Neural progenitor cell (in vitro differentiated cells): Measurements from ENCODE around the gene SLC2A14. TPM values are rescaled to one million over a fixed set of nuclear protein-coding genes. Genes with fewer than 3 reads are reported as not detected.
"Not testable (repeated sequence)": the region's sequence is repeated elsewhere in the genome, so short reads cannot be mapped to it uniquely, and the experiment has no call there.

Experiments
- DNase-seq: peaks from one replicate; pipeline ENCODE4 v3.0.0-alpha.2; 2016; ENCODE audit warnings: low spot score
- H2AFZ ChIP-seq: fragments of 200-600 bp; sonication (generic); replicated peaks from 2 replicates; pipeline ENCODE4 v1.6.1; 2016; ENCODE audit warnings: antibody characterized with exemption
- H3F3A ChIP-seq: fragments of 200-600 bp; sonication (generic); 2 replicates; pipeline ENCODE4 v1.6.1; 2016; ENCODE audit warnings: antibody characterized with exemption, low read depth
- H3K27ac ChIP-seq: fragments of 200-600 bp; sonication (generic); 2 replicates; pipeline ENCODE4 v1.5.1; 2016; ENCODE audit warnings: mild to moderate bottlenecking
- H3K27me3 ChIP-seq: fragments of 200-600 bp; sonication (generic); 2 replicates; pipeline ENCODE4 v1.6.1; 2016; ENCODE audit warnings: mild to moderate bottlenecking, moderate library complexity
- H3K36me3 ChIP-seq: fragments of 200-600 bp; sonication (generic); 2 replicates; pipeline ENCODE4 v1.5.1; 2016
- H3K4me1 ChIP-seq: fragments of 200-600 bp; sonication (generic); 2 replicates; pipeline ENCODE4 v1.6.1; 2016; ENCODE audit warnings: mixed run types
- H3K4me2 ChIP-seq: fragments of 200-600 bp; sonication (generic); 2 replicates; pipeline ENCODE4 v1.6.1; 2016
- H3K4me3 ChIP-seq: fragments of 200-600 bp; sonication (generic); 2 replicates; pipeline ENCODE4 v1.5.1; 2016
- H3K79me2 ChIP-seq: fragments of 200-600 bp; sonication (generic); 2 replicates; pipeline ENCODE4 v1.6.1; 2016; ENCODE audit warnings: low read depth
- H3K9ac ChIP-seq: fragments of 200-600 bp; sonication (generic); 2 replicates; pipeline ENCODE4 v1.6.1; 2016
- H3K9me3 ChIP-seq: fragments of 200-600 bp; sonication (generic); 2 replicates; pipeline ENCODE4 v1.5.1; 2016; ENCODE audit warnings: low read depth
- H4K20me1 ChIP-seq: fragments of 200-600 bp; sonication (generic); 2 replicates; pipeline ENCODE4 v1.6.1; 2016; ENCODE audit warnings: low read depth
- H3K27ac Mint-ChIP-seq: 3 replicates; pipeline ENCODE4 v1.8.0; 2021; ENCODE audit warnings: mixed read lengths
- H3K27me3 Mint-ChIP-seq: 2 replicates; pipeline ENCODE4 v1.8.0; 2022; ENCODE audit warnings: low read depth, mild to moderate bottlenecking, inconsistent platforms, moderate library complexity, mixed read lengths; ENCODE audit not compliant: insufficient read depth
- H3K36me3 Mint-ChIP-seq: 3 replicates; pipeline ENCODE4 v1.8.0; 2021; ENCODE audit warnings: mixed read lengths
- H3K4me1 Mint-ChIP-seq: 3 replicates; pipeline ENCODE4 v1.8.0; 2021; ENCODE audit warnings: mixed read lengths
- H3K4me3 Mint-ChIP-seq: 3 replicates; pipeline ENCODE4 v1.8.0; 2021; ENCODE audit warnings: mild to moderate bottlenecking, moderate library complexity, mixed read lengths
- H3K9me3 Mint-ChIP-seq: 3 replicates; pipeline ENCODE4 v1.8.0; 2020; ENCODE audit warnings: mixed read lengths
- EZH2 ChIP-seq: fragments of 200-600 bp; sonication (generic); IDR thresholded peaks from 2 replicates; pipeline ENCODE4 v1.6.1; 2017; ENCODE audit warnings: antibody characterized with exemption, mild to moderate bottlenecking, moderate library complexity
- EZH2phosphoT487 ChIP-seq: fragments of 200-600 bp; sonication (generic); IDR thresholded peaks from 2 replicates; pipeline ENCODE4 v1.6.1; 2017; ENCODE audit warnings: antibody characterized with exemption
- total RNA-seq: library from RNA; depleted of rRNA; stranded (reverse); fragments of >200 nt; gene quantifications from 2 replicates; pipeline ENCODE4 v1.2.3, GENCODE V29; 2015; ENCODE audit warnings: low replicate concordance
- TF ChIP-seq, protein P1 (sequence below): fragments of 200-600 bp; sonication (generic); IDR thresholded peaks from 2 replicates; pipeline ENCODE4 v1.5.1; 2017; ENCODE audit warnings: antibody characterized with exemption, mild to moderate bottlenecking

The SLC2A14 gene
- total RNA-seq, 1 donor from 2014 or later: 0.49 TPM

DNA sequence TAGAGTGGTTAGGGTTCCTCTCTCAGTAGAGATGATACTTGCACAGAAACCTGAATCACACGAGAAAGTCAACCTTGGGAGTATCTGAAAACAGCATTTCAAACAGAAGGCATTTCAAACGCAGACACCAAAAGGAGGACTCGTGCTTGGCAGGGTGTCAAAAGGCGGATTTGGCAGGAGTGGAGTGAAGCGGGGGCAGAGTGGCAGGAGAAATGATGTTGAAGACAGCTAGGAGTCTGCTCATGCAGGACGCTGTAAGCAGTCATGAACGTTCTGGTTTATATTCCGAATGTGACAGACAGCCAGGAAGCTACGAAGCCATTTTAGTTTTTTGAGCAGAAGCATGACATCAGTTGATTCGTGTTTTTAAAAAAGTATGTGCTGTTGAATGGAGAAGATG lies 33.5 kb downstream of the SLC2A14 start:
- H3K27ac Mint-ChIP-seq, H3K9me3 ChIP-seq, H3K36me3 ChIP-seq, H2AFZ ChIP-seq, H3K4me2 ChIP-seq, H3K79me2 ChIP-seq, H3K27ac ChIP-seq, H3K4me3 ChIP-seq, H3K36me3 Mint-ChIP-seq, DNase-seq, H3F3A ChIP-seq, H4K20me1 ChIP-seq, H3K9me3 Mint-ChIP-seq, H3K9ac ChIP-seq, H3K4me3 Mint-ChIP-seq, H3K4me1 ChIP-seq, H3K27me3 ChIP-seq, H3K4me1 Mint-ChIP-seq, H3K27me3 Mint-ChIP-seq: not testable (repeated sequence)

DNA sequence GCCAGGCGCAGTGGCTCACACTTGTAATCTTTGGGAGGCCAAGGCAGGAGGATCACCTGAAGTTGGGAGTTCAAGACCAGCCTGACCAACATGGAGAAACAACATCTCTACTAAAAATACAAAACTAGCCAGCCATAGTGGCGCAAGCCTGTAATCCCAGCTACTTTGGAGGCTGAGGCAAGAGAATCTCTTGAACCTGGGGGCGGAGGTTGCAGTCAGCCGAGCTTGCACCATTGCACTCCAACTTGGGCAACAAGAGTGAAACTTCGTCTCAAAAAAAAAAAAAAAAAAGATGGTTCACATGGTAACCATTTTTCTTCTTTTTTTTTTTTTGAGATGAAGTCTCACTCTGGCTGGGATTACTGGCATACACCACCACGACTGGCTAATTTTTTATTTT lies 35.3 kb downstream of the SLC2A14 start:
- no peak for DNase-seq
- no peak overlapping the region for H3K4me2 ChIP-seq
- no peaks in the 10 kb centered on the region for H3K36me3 ChIP-seq
- Mint-ChIP-seq H3K27me3 (no peaks in the 10 kb centered on the region), H3K4me1 (peaks cover 4% of the 10 kb centered on the region), H3K27ac (no peak overlapping the region), H3K4me3 (no peak overlapping the region), H3K36me3 (no peaks in the 10 kb centered on the region), H3K9me3 (no peaks in the 10 kb centered on the region)
- H3K4me1 ChIP-seq: no peaks in the 10 kb centered on the region
- H3K9me3 ChIP-seq: no peaks in the 10 kb centered on the region
- no peak overlapping the region for H2AFZ ChIP-seq
- no peaks in the 10 kb centered on the region for H3K27me3 ChIP-seq
- no peaks in the 10 kb centered on the region for H3F3A ChIP-seq
- no peak overlapping the region for H3K9ac ChIP-seq
- TF ChIP-seq EZH2phosphoT487 (no peak), EZH2 (no peak)
- TF ChIP-seq, protein P1, sequence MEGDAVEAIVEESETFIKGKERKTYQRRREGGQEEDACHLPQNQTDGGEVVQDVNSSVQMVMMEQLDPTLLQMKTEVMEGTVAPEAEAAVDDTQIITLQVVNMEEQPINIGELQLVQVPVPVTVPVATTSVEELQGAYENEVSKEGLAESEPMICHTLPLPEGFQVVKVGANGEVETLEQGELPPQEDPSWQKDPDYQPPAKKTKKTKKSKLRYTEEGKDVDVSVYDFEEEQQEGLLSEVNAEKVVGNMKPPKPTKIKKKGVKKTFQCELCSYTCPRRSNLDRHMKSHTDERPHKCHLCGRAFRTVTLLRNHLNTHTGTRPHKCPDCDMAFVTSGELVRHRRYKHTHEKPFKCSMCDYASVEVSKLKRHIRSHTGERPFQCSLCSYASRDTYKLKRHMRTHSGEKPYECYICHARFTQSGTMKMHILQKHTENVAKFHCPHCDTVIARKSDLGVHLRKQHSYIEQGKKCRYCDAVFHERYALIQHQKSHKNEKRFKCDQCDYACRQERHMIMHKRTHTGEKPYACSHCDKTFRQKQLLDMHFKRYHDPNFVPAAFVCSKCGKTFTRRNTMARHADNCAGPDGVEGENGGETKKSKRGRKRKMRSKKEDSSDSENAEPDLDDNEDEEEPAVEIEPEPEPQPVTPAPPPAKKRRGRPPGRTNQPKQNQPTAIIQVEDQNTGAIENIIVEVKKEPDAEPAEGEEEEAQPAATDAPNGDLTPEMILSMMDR: no peak
- no peaks in the 10 kb centered on the region for H4K20me1 ChIP-seq
- H3K79me2 ChIP-seq: no peaks in the 10 kb centered on the region
- no peak overlapping the region for H3K27ac ChIP-seq
- H3K4me3 ChIP-seq: no peak overlapping the region

DNA sequence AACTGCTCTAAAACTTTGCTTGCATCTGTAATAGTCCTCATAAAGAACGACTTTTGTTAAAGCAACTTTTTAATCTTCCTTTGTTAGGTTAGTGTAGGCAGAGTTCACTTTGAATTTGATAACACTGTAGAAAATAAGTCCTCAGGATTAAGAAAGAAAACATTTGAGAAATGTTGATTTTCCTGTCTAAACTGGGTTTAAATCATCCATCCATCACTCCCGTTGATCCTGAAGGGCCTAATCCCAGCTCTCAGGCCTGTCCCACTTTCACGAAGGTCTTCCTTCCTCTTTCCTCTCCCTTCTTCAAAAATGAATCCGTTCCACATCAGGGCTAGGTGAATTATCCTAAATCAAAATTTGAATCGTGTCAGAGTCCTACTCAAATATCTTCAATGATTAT lies 36.9 kb downstream of the SLC2A14 start:
- H3K27me3 Mint-ChIP-seq: no peaks in the 10 kb centered on the region
- H4K20me1 ChIP-seq: no peaks in the 10 kb centered on the region
- H3K4me2 ChIP-seq: no peak overlapping the region
- no peak overlapping the region for H3K9ac ChIP-seq
- H3K36me3 ChIP-seq: no peaks in the 10 kb centered on the region
- peaks cover 4% of the 10 kb centered on the region for H3K4me1 Mint-ChIP-seq
- H3K27me3 ChIP-seq: no peaks in the 10 kb centered on the region
- TF ChIP-seq EZH2phosphoT487 (no peak), EZH2 (no peak)
- TF ChIP-seq, protein P1: no peak
- H3K4me3 Mint-ChIP-seq: no peak overlapping the region
- H3K27ac Mint-ChIP-seq: peak overlapping the region; percentile 53
- no peak overlapping the region for H3K27ac ChIP-seq
- no peaks in the 10 kb centered on the region for H3K9me3 Mint-ChIP-seq
- no peaks in the 10 kb centered on the region for H3K36me3 Mint-ChIP-seq
- peak overlapping the region; percentile 32 for H2AFZ ChIP-seq
- no peaks in the 10 kb centered on the region for H3K4me1 ChIP-seq
- H3K79me2 ChIP-seq: no peaks in the 10 kb centered on the region
- no peaks in the 10 kb centered on the region for H3K9me3 ChIP-seq
- no peak overlapping the region for H3K4me3 ChIP-seq
- DNase-seq: no peak
- no peaks in the 10 kb centered on the region for H3F3A ChIP-seq

DNA sequence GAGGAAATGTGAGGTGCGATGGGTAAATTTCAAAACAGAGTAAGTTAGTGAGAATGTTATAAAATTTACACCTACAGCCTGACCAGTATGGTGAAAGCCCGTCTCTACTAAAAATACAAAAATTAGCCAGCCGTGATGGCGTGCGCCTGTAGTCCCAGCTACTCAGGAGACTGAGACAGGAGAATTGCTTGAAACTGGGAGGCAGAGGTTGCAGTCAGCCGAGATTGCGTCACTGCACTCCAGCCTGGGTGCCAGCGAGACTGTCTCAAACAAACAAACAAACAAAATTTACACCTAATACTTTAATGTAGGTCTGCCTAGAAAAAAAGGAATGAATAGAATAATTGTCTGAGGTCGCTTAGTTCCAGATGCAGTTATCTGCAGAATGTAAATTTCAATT lies 37.6 kb downstream of the SLC2A14 start:
- no peak overlapping the region for H3K4me2 ChIP-seq
- no peak for DNase-seq
- no peak overlapping the region for H3K4me3 ChIP-seq
- H3K4me1 Mint-ChIP-seq: peaks cover 4% of the 10 kb centered on the region
- no peaks in the 10 kb centered on the region for H3F3A ChIP-seq
- no peak overlapping the region for H3K4me3 Mint-ChIP-seq
- H3K79me2 ChIP-seq: no peaks in the 10 kb centered on the region
- H2AFZ ChIP-seq: peak overlapping the region; percentile 32
- no peaks in the 10 kb centered on the region for H3K4me1 ChIP-seq
- H3K36me3 ChIP-seq: no peaks in the 10 kb centered on the region
- no peaks in the 10 kb centered on the region for H3K27me3 ChIP-seq
- no peaks in the 10 kb centered on the region for H3K27me3 Mint-ChIP-seq
- H3K27ac Mint-ChIP-seq: no peak overlapping the region
- no peak overlapping the region for H3K27ac ChIP-seq
- H3K36me3 Mint-ChIP-seq: no peaks in the 10 kb centered on the region
- TF ChIP-seq EZH2 (no peak), EZH2phosphoT487 (no peak)
- TF ChIP-seq, protein P1: no peak
- no peak overlapping the region for H3K9ac ChIP-seq
- H3K9me3 Mint-ChIP-seq: no peaks in the 10 kb centered on the region
- H4K20me1 ChIP-seq: no peaks in the 10 kb centered on the region
- H3K9me3 ChIP-seq: no peaks in the 10 kb centered on the region
